HepG2 (cell line): ENCODE measurements around the gene ARL2. TPM values are rescaled to one million over a fixed set of nuclear protein-coding genes. Genes with fewer than 3 reads are reported as not detected.

ENCODE experiments used
- CREB3 ChIP-seq: sonication (generic); formaldehyde crosslinking; IDR thresholded peaks from 2 replicates; pipeline ENCODE4 v1.5.0; 2020; ENCODE audit warnings: missing genetic modification reagents
- ELF1 ChIP-seq: sonication (generic); formaldehyde crosslinking; IDR thresholded peaks from 2 replicates; pipeline ENCODE4 v1.4.0; 2020; ENCODE audit warnings: missing genetic modification reagents
- ELF4 ChIP-seq: sonication (generic); formaldehyde crosslinking; IDR thresholded peaks from 2 replicates; pipeline ENCODE4 v1.5.0; 2020; ENCODE audit warnings: missing genetic modification reagents, mild to moderate bottlenecking, moderate library complexity, borderline replicate concordance
- FOXM1 ChIP-seq: sonication (generic); formaldehyde crosslinking; IDR thresholded peaks from 2 replicates; pipeline ENCODE4 v1.5.0; 2020; ENCODE audit warnings: missing genetic modification reagents
- GFI1 ChIP-seq: sonication (generic); formaldehyde crosslinking; IDR thresholded peaks from 2 replicates; pipeline ENCODE4 v1.5.0; 2020; ENCODE audit warnings: missing genetic modification reagents, mild to moderate bottlenecking, borderline replicate concordance
- GPN1 ChIP-seq: sonication (generic); formaldehyde crosslinking; IDR thresholded peaks from 2 replicates; pipeline ENCODE4 v1.5.1; 2020; ENCODE audit warnings: missing genetic modification reagents, borderline replicate concordance
- HMGA1 ChIP-seq: sonication (generic); formaldehyde crosslinking; conservative IDR thresholded peaks from 2 replicates; pipeline ENCODE4 v1.4.0; 2020; ENCODE audit warnings: missing genetic modification reagents
- HNRNPH1 ChIP-seq: fragments of 200-400 bp; formaldehyde crosslinking; optimal IDR thresholded peaks from 2 replicates; pipeline ENCODE3; 2017; ENCODE audit warnings: mild to moderate bottlenecking, low read depth, low read length
- HOMEZ ChIP-seq: IDR thresholded peaks from 2 replicates; pipeline ENCODE4 v1.6.1; 2016; ENCODE audit warnings: low read depth
- IKZF1 ChIP-seq: fragments of 450-650 bp; IDR thresholded peaks from 2 replicates; pipeline ENCODE4 v1.7.1; 2016
- KDM1A ChIP-seq: IDR thresholded peaks from 2 replicates; pipeline ENCODE4 v1.6.1; 2016; ENCODE audit warnings: missing compliant biosample characterization
- NFIC ChIP-seq: IDR thresholded peaks from 2 replicates; pipeline ENCODE4 v1.6.1; 2012; ENCODE audit warnings: mild to moderate bottlenecking, low read length, inconsistent platforms
- PHF21A ChIP-seq: sonication (generic); formaldehyde crosslinking; IDR thresholded peaks from 2 replicates; pipeline ENCODE4 v1.5.0; 2020; ENCODE audit warnings: mild to moderate bottlenecking, missing genetic modification reagents
- PHF8 ChIP-seq: sonication (generic); formaldehyde crosslinking; IDR thresholded peaks from 2 replicates; pipeline ENCODE4 v1.5.0; 2020; ENCODE audit warnings: missing genetic modification reagents
- POLR2AphosphoS2 ChIP-seq: IDR thresholded peaks from 2 replicates; pipeline ENCODE4 v1.6.1; 2011; ENCODE audit warnings: low read depth, low read length, improper control_type of control experiment
- RARA ChIP-seq: IDR thresholded peaks from 2 replicates; pipeline ENCODE4 v1.6.1; 2016; ENCODE audit warnings: missing genetic modification reagents, missing compliant biosample characterization
- SRF ChIP-seq: IDR thresholded peaks from 2 replicates; pipeline ENCODE4 v1.6.1; 2011; ENCODE audit warnings: mild to moderate bottlenecking, low read depth, low read length, moderate library complexity
- TFE3 ChIP-seq: IDR thresholded peaks from 2 replicates; pipeline ENCODE4 v1.6.1; 2016
- ZFP37 ChIP-seq: sonication (generic); formaldehyde crosslinking; IDR thresholded peaks from 2 replicates; pipeline ENCODE4 v1.4.0; 2020; ENCODE audit warnings: missing genetic modification reagents, borderline replicate concordance
- ZNF143 ChIP-seq: sonication (generic); formaldehyde crosslinking; IDR thresholded peaks from 2 replicates; pipeline ENCODE4 v1.4.0; 2020; ENCODE audit warnings: missing genetic modification reagents
- ZNF274 ChIP-seq: sonication (generic); formaldehyde crosslinking; IDR thresholded peaks from 2 replicates; pipeline ENCODE4 v1.5.1; 2020; ENCODE audit warnings: mild to moderate bottlenecking, missing genetic modification reagents
- ZNF569 ChIP-seq: sonication (generic); formaldehyde crosslinking; IDR thresholded peaks from 2 replicates; pipeline ENCODE4 v1.5.0; 2020; ENCODE audit warnings: mild to moderate bottlenecking, missing genetic modification reagents, moderate library complexity, borderline replicate concordance
- ZNF615 ChIP-seq: sonication (generic); formaldehyde crosslinking; IDR thresholded peaks from 2 replicates; pipeline ENCODE4 v1.5.0; 2020; ENCODE audit warnings: mild to moderate bottlenecking, missing genetic modification reagents, borderline replicate concordance
- ZNF710 ChIP-seq: sonication (generic); formaldehyde crosslinking; IDR thresholded peaks from 2 replicates; pipeline ENCODE4 v1.5.0; 2020; ENCODE audit warnings: mild to moderate bottlenecking, missing genetic modification reagents, borderline replicate concordance
- ZNF746 ChIP-seq: sonication (generic); formaldehyde crosslinking; IDR thresholded peaks from 2 replicates; pipeline ENCODE4 v1.8.0; 2022; ENCODE audit warnings: mild to moderate bottlenecking, missing genetic modification reagents
- ZNF777 ChIP-seq: sonication (generic); formaldehyde crosslinking; IDR thresholded peaks from 2 replicates; pipeline ENCODE4 v1.4.0; 2020; ENCODE audit warnings: missing genetic modification reagents
- polyA plus RNA-seq, 8 experiments: library from polyadenylated mRNA; depleted of rRNA in 3 of 8; stranded (reverse) in 7 of 8; unstranded in 1 of 8; fragments of >200 nt; fragmentation: Illumina TruSeq in 4 of 8; extraction: Trizol in 4 of 8; gene quantifications; 2 replicates each; pipeline versions ENCODE4 v1.2.1 to v1.2.3, GENCODE V29; 2011 to 2016; ENCODE audit warnings: low read depth in 4 of 8, missing spikeins in 1 of 8, mixed read lengths in 1 of 8; ENCODE audit not compliant: insufficient read depth in 1 of 8
- total RNA-seq, 5 experiments: library from RNA; depleted of rRNA; stranded (reverse); fragments of >200 nt; fragmentation: Illumina TruSeq; extraction: Trizol; gene quantifications; 2 replicates each; pipeline ENCODE4 v1.2.3, GENCODE V29; 2016; ENCODE audit warnings: low read depth in 1 of 5

ARL2 gene
- total and polyA plus RNA-seq, 2 of the 13 experiments (the other 11 are each of a cell fraction or from before 2014, with no cell fraction given), result 82.9 to 84.4 TPM

- peak; percentile 85 for TF ChIP-seq TFE3
- no peak for TF ChIP-seq SRF
- no peak for TF ChIP-seq CREB3 (CRISPR knock-in tag)
- TF ChIP-seq HMGA1 (CRISPR knock-in tag), result no peak
- TF ChIP-seq ELF4, result peak; percentile 36; the same call in 1 of the 2 replicates
- TF ChIP-seq GFI1 (CRISPR knock-in tag), result peak; percentile 12; the same call in 1 of the 2 replicates
- peak; percentile 59; the same call in 1 of the 2 replicates for TF ChIP-seq ZNF143 (CRISPR knock-in tag)
- no peak; the same call in 1 of the 2 replicates for TF ChIP-seq ZNF710 (CRISPR knock-in tag)
- TF ChIP-seq POLR2AphosphoS2, result no peak
- TF ChIP-seq ZNF569 (CRISPR knock-in tag), result 0 out of 2 replicates have a peak, but pooled peaks have one; percentile 39
- TF ChIP-seq NFIC, result no peak
- peak; percentile 94 for TF ChIP-seq PHF21A
- peak; percentile 61 for TF ChIP-seq PHF8
- TF ChIP-seq ZNF274 (CRISPR knock-in tag), result no peak
- no peak for TF ChIP-seq ZNF615 (CRISPR knock-in tag)
- TF ChIP-seq IKZF1, result no peak
- TF ChIP-seq RARA (CRISPR knock-in tag), result no peak; the same call in 1 of the 2 replicates
- no peak for TF ChIP-seq KDM1A
- TF ChIP-seq GPN1 (CRISPR knock-in tag), result no peak
- TF ChIP-seq FOXM1 (CRISPR knock-in tag), result no peak
- no peak for TF ChIP-seq HOMEZ (CRISPR knock-in tag)
- no peak for TF ChIP-seq HNRNPH1
- TF ChIP-seq ZNF746, result 0 out of 2 replicates have a peak, but pooled peaks have one; percentile 46
- peak; percentile 97 for TF ChIP-seq ZNF777 (CRISPR knock-in tag)
- TF ChIP-seq ELF1, result no peak
- TF ChIP-seq ZFP37, result peak; percentile 23; the same call in 1 of the 2 replicates
Observed at GRCh38 chr11:65013888-65014725, at the start of gene ARL2 (continued).
